Inflammatory macrophage treated with lipopolysaccharide for 4 hours (primary cell): ENCODE data around the gene ADGRV1.
"Not testable (repeated sequence)": the region's sequence is repeated elsewhere in the genome, so short reads cannot be mapped to it uniquely, and the experiment has no call there.

Source experiments
- DNase-seq: peaks from one replicate; pipeline ENCODE4 v3.0.0-alpha.2; 2020

Gene ADGRV1

DNA sequence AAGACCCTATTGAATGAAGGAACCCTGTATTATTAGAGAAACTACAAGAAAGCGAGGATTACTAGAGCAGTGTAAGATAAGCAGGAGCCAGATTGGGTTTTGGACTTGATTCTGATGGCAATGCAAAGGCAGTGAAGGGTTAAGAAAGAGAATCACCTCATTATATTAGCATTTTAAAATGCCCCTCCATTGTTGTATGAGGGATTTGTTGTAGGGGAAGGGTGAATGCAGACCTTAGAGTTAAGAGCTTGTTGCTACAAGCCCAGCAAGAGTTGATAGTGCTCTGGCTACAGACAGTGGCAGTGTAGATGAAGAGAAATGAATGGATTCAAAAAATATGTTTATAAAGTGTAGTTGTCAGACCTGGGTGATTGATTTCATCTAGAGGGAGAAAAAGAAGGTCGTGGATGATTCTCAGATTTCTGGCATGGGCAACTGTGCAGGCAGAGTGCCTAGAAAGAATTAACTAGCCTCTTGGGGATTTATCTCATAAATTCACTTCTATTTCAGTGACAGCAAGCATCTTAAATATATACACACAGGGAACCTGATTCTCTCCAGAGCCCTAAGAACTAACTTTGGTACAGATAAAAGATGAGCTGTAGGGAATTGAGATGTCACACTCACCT is 479.7 kb downstream of the ADGRV1 start:
- DNase-seq, result no peak

DNA sequence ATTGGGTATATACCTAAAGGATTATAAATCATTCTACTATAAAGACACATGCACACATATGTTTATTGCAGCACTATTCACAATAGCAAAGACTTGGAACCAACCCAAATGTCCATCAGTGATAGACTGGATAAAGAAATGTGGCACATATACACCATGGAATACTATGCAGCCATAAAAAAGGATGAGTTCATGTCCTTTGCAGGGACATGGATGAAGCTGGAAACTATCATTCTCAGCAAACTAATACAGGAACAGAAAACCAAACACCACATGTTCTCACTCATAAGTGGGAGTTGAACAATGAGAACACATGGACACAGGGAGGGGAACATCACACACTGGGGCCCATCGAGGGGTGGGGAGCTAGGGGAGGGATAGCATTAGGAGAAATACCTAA is 482.5 kb downstream of the ADGRV1 start:
- not testable (repeated sequence) for DNase-seq

DNA sequence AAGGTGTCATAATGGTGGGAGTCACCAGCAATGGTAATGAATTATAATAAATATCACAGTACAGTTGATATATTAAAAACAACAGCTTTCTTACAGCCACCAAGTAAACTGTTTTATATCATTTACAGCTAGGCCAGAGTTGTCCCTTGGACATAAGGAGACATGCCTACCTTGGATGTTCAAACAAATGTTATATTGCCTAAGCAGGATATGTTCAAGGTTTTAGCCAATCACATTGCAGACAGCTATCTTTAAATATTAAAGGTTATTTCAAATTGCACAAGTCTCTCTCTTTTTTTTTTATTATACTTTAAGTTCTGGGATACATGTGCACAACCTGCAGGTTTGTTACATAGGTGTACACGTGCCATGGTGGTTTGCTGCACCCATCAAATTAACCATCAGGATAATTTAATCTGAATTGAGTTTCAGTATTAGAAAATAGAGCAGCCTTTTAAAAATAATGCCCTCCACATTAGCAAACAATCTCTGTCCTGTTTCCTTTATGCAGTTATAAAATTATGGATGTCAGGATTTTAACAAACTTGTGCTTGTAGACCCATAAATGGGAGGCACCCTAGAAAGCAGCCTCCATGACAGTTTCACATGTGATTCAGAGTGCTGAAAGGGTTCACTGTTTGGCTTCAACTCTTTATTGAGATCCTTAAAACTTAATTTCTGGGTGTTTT is 483.8 kb downstream of the ADGRV1 start:
- DNase-seq, result no peak

DNA sequence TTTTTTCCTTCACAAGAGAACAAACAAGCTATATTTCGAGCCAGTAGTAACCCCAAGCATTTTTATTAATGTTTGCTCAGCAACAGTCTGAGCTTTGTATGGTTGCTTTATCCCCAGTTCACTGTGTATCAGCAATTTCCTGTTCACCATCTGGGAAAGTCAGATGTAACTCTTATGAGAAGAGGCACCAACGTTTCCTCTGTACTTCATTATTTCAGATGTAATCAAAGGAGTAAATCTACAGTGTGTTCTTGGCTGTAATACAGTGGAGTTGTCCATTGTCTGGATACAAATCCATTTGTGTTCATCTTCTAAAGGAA is 484.3 kb downstream of the ADGRV1 start:
- no peak for DNase-seq

DNA sequence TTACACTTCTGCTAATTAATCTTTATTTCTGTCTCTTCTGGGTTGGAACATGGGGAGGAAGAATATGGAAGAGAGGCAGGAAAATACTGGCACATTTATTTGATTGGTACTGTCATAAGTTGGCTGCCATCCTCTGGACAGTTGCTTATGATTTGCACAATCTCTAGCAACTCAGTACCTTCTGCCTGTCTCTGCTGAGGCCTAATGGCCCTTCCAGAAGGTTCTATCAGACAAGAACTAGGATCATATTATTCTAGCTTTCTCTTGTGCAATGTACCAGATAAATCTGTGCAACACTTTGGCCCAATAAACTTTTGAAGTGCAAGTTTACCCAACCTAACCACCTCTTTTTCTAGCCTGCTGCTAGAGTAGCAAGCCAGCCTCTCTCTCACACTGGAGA is 489.5 kb downstream of the ADGRV1 start:
- DNase-seq, result no peak

DNA sequence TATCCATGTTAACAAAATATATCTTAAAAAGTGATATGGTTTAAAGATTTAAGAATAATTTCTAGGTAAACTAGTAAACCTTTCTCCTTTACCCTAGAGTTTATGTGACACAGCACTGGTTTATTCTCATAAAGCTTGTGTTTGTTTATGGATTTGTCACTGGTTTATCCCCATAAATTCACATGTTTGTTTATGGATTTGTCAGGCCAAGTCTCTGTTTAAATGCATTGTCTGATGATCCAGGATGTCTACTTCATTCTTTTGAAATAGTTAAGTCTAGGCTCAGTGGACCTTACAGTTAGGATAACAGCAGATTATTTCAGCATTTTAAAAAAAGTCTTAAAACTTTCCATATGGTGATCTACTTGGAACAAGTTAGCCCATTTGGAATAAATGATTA is 490.5 kb downstream of the ADGRV1 start:
- DNase-seq, result no peak

DNA sequence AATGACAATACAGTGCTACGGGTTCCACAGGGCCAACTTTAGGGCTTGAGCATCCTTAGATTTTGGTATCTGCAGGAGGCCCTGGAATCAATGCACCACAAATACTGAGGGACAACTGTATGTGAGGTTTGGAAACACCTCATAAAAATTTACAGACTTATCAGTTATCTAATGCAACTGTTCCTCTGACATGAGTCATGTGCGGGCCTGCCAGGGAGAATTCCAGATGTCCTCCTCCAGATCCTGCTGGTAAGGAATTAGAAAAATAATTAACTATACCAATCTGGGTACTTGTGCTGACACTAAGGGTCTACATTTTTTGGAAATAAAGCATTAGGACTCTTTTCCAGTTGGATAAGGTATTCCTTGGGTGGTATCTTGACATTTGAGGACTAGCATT is 491.2 kb downstream of the ADGRV1 start:
- DNase-seq, result no peak

DNA sequence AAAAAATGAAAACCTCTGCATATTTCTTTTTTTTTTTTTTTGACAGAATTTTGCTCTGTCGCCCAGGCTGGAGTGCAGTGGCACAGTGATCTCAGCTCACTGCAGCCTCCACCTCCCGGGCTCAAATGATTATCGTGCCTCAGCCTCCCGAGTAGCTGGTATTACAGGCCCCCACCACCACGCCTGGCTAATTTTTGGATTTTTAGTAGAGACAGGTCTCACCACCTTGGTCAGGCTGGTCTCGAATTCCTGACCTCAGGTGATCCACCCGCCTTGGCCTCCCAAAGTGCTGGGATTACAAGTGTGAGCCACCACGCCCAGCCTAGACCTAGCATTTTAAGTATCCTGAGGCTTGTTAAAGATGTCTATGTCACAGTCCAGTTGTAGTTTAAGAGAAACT is 493.8 kb downstream of the ADGRV1 start:
- DNase-seq, result not testable (repeated sequence)

DNA sequence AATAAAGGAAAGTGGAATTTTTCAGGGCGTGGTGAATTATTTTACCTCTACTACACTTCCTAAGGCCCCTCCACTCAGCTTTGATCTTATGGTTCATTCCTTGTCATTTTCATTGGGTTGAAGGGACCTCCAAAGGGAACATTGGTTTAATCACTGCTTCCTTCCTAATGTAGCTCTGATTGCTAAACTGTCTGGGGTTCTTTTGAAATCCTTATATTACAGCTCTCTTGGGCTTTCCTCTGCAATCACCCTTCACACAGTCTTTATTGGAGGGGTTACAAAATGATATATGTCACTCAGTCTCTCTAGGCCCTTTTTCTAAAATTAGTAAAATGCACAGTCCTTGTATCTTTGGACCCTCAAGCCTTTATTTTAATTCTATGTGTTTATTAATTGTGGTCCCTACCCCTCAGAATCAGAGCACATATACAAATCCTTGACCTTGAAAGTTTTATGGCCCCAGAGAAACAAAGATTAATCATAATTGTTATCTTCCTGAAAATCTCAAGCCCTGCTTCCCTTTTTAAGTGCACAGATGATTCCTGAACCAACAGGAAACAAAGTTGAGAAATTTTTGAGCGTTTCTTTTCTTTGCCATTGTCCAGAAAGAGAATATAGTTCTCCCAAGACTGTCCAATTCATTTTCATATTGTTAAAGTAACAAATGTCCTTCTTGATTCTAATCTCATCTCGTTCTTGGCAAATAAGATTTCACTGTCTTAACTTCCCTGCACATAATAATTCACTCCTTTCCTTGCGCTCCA is 494.6 kb downstream of the ADGRV1 start:
- DNase-seq, result peak; percentile 93

DNA sequence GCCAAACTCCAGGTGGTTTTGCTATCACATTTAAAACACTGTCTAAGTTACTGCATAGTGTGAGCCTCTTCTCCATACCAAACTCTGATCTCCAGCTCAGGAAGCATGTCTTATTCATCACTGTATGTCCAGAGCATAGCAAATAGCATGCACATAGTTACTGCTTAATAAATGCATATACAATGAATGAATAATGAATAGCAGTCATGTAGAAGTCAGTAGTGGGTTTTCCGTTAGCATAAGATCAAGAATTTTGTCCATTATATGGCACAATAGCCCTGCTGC is 495.1 kb downstream of the ADGRV1 start:
- peak; percentile 33 for DNase-seq

DNA sequence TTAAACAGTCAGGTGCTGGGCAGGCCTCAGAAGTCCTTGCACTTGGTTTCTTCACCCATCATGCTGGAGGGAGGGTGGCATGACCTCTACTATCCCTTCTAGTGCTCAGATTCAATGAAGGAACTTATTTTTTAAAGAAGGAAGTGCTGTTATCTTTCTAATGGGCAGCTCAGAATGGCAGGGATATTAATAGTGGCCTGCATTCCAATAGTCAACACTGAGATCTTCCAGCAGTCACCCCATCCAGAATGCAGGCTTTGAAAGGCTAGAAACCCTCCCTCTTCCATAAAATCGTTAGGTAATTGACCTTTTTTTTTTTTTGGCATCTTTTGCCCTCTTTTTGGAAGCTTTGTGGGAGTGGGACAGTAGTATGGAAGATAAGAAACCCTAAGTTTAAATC is 499.6 kb downstream of the ADGRV1 start:
- no peak for DNase-seq

DNA sequence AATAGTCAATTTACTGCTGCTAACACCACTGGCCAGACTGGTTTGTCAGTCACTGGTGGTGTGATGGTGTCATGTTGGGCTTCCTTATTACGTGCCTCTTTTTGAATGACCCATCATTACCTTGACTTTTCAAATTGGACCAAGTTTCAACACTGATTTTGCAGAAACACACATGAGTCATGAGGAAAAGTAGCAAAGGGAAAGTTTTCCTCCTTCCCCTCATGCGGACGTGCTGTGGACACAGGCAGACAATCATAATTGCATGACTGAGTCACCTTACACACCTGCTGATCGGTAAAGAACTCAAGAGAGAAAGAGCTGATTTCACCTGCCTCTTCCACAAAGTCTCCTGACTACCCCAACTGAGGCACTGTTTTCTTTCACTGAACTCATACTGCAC is 500.0 kb downstream of the ADGRV1 start:
- peak; percentile 92 for DNase-seq

DNA sequence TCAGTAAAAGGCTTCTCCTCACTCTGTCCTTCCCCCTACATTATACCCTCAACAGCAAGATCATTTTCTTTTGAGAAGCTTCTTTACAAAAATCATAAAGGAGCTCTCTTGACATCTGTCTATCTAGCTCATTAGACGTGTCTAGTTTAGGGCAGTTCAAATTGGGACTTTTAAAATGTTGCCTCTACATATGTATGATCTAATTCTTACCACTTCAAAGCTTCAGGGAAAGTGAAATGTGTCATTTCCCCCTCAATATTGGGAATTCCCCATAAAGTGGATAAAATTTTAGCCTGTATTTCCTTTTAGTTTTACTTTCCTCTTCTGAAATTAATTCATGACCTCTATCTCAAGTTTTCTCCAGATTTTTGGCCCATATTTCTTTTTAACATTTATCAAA is 500.8 kb downstream of the ADGRV1 start:
- DNase-seq, result peak; percentile 95

DNA sequence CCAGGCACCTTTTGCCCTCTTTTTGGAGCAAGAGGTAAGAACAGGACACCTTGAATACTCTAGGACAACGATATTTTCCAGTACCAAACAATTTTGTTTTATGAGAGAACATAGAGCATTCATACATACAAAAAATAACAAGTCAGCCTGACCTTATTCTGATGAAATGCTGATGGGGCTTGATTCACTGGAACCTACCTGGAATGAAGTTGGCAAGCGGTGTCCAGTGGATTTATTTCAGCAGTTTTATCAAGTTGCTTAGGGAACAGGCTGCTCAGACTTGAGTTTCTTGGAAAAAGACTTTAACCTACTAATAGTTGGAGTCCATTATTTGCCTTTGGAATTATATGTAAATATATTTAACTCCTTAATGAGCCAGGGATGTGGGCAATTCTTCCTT is 502.5 kb downstream of the ADGRV1 start:
- DNase-seq, result no peak

DNA sequence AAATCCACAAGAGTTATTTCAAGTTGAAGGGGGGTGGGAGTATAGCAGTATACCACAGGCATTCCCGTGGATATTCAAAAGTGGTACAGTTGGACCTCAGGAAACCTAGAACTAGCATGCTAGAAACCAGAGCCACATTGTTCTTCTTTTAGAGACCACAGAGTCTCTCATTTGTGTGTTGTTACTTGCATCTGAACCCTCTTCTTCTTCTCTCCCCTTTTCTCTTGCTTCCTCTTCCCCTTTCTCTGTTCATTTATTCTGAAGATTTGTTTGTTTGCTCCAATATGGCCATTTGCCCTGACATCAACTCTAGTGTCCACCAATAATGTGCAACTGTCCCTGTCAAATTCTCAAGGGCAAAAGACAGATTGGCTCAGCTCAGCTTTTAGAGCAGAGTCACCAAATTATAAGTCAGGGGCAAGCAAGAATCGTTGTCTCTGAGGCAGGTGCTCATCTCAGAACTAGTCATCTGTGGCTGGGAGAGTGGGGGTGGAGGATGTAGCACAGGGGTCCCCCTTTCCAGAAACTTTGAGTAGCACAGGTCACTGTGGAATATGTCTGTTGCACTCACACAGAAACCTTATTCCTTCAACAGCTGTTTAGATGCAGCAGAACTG is 503.5 kb downstream of the ADGRV1 start:
- DNase-seq, result no peak

DNA sequence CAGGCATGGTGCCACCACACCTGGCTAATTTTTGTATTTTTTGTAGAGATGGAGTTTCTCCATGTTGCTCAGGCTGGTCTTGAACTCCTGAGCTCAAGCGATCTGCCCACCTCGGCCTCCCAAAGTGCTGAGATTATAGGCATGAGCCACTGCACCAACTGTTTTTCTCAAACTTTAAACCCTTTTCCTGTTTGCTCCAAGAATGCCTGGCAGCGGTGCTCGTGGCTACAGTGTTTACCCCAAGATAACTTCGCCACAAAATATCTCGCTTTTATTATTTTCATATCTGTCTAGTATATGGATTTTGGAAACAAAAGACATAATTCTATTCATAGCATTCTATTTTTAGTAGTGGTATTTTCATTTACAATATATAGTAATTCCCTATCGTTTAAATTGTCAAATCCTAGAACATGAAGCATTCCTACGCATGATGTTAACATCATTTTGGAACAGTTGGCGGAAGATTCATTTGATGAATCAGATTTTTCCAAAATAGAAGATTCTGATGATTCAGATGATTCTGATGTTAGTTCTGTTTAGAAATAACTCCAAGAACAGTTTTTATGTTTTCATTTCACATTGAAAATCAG is 504.6 kb downstream of the ADGRV1 start:
- not testable (repeated sequence) for DNase-seq

DNA sequence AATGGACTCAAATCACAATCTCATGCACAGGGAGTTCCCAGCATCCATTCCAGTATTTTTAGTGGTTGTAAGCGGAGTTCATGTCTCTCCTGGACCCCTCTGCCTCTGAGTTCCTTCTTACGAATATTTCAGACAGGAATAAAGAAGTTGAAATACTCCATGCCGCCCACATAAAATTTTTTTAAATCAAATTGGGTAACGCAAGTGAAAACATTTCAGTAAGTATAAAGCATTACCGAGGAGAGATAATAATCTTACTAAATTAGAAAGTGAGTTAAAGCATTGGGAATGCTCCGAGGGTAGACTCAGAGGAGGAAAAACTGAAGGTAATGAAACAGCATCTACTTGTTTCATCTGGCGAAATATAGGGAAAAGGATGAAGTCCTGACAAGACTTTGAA is 506.9 kb downstream of the ADGRV1 start:
- DNase-seq, result peak; percentile 62

DNA sequence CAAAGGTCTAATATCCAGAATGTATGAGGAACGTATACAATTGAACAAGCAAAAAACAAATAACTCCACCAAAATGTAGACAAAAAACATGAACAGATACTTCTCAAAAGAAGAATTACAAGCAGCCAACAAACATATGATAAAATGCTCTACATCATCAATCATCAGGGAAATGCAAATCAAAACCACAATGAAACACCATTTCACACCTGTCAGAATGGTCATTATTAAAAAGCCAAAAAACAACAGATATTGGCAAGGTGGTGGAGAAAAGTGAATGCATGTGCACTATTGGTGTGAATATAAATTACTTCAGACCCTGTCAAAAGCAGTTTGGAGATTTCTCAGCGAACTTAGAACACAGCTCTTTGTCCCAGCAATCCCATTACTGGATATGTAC is 510.8 kb downstream of the ADGRV1 start:
- DNase-seq, result no peak

DNA sequence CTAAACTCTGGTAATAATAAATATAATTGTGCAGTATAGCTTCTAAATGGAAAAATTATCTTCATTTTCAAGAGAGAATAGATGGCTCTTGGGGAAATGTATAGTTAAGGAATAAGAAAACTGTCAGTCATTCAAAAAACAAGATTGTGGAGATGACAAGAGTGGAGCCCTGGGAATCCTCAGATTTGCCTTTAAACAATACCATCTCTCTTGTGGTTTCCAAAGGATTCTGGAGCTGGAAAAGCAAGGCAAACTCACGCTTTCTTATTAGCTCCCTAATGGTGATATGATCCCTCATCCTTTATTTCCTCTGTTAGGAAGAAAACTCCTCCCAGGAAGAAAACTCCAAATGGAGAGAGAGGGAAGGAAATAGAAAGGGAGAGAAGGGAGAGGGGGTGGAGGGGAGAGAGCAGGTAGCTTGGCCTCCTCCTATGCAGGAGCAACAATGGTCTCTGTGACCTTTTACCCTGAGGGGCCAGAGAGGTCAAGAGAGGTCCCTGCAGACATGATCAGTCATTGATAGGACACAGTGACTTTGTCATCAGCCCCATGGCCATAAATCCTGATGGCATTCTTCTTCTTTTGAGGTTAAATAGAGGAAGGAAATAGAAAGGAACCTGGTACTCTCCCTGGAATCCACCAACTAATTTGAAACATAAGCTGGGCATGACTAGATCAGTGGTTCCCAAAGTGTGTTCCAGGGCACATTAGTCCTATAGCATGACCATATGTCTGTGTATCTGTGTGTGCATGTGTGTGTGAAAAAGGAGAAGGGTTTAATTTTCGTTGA is 512.4 kb downstream of the ADGRV1 start:
- DNase-seq, result peak; percentile 77

DNA sequence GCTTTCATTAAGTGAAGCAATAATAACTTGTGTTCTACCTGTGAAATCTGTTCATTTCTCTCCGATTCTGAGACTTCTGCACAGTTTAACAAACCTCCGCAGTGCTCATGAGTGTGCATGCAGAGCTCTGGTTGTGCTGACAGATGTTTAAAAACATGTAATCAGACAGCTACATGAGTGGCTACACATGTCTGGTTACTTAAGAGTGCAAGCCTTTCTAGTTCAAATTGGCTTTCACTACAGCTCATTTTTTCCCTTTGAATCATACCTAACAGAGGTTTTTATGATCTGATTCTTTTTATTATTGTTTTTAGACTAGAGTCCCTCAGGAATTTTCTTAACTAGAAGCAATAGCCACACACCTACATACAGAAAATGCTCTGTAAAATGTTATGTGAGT is 514.3 kb downstream of the ADGRV1 start:
- no peak for DNase-seq

DNA sequence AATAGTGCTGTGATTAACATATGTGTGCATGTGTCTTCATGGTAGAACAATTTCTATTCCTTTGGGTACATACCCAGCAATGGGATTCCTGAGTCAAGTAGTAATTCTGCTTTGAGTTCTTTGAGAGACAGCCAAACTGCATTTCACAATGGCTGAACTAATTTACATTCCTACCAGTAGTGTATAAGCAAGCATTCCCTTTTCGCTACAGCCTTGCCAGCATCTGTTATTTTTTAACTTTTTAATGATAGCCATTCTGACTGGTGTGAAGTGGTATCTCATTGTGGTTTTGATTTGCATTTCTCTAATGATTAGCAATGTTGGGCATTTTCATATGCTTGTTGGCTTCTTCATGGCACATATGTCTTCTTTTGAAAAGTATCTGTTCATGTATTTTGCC is 516.0 kb downstream of the ADGRV1 start:
- DNase-seq, result no peak

DNA sequence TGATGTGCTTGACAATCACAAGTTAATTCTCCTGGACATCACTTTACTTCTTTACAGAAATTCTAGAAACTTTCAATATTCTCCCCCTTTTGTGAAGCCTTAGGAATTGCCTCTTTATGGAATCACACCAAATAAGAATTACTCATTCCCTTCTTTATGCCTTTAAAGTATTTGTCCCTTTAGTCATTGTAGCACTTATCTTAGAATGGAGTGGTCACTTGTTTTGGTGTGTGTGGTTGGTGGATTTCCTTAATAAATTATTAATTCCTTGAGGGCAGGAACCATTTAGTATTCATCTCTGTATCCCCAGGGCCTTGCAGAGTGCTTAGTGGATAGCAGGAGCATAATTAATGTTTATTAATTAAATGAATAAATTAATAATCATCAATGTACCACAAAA is 517.5 kb downstream of the ADGRV1 start:
- DNase-seq, result no peak

DNA sequence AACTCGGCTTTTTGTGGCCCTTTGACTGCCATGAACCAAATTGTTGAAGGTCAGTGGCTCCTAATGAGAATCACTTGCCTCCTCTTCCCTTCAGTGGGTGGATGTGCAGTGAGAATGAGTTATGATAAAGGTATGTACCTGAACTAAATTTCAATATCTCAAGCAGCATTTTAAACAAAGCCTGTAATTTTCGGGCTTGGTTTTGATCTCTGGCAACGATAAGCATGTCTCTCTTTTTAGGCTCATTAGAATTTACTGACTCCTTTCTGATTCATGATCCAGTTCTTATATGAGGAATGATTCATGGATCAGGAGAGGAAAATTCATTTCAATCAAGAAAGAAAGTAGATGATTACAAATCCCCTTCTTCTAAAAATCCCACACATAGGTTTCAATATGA is 519.0 kb downstream of the ADGRV1 start:
- no peak for DNase-seq
